SK-N-DZ (cell line): ENCODE measurements around the gene RNF150.
A peak's percentile ranks its signal among the peaks of the same experiment; 100 is the strongest.

Experiments
- DNase-seq: peaks from one replicate; pipeline ENCODE4 v3.0.0-alpha.2; 2015; ENCODE audit warnings: low spot score

Gene RNF150

DNA sequence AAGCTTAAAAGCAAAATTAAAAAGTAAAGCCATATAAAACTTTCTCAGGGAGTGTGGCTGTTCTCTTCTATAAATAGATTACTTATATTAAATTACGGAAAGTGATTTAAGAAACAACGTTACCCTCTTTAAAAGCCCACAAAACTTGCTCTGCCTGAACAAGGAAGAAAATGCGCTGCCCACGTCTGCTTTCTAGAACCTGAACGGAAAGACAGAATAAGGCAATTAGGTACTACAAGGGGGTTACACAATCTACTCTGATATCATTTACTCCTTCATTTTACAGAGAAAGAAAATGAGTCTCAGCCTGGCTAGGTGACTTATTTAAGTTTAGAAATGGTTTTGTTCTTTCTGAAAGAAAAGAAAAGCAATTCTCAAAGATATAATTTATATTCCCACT, 147.2 kb downstream of the RNF150 start:
- DNase-seq: peak; percentile 11

GRCh38 chr4:140982613-140983340, 150.5 kb downstream of the RNF150 start:
- DNase-seq: no peak

DNA sequence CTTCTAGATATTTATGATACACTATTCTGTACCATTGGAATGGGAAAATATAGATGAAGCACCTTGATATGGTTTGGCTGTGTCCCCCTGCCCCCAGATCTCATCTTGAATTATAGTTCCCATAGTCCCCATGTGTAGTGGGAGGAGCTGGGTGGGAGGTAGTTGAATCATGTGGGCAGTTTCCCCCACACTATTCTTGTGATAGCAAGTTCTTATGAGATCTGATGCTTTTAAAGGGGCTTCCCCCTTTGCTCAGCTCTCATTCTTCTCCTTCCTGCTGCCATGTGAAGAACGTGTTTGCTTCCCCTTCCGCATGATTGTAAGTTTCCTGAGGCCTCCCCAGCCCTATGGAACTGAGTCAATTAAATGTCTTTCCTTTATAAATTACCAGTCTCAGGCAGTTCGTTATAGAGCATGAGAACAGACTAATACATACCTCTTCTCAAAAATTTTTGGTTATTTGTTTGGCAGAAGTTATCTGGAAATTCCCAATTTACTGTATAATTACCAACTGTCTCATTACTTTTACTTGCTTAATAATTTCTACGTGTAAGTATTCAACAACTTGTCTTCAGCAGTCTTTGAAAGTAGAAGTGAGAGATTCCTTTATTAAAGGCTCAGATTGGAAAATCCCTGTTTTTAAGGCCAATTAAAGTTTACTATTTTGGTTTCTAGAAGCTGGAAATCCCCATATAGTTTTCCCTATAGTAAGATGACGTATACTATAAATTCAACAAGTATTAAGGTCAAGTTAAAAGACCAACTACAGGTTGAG, 152.7 kb downstream of the RNF150 start:
- DNase-seq: no peak

DNA sequence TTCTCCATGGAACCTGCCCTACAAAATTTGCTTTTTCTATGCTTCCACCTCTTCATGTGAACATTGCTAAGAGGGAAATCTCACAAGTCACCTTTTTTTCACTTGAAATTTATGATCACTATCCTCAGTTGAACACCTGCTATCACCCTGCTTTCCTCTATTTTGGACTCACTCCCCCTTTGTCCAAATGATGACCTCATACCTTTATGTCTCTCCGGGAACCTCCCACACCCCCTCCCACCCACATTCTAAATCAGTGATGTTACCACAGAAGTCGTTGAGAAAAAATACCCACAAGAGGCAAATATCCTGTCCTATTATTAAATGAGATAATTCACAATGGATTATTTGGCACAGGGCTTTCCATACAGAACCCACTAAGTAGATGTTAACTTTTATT, 156.5 kb downstream of the RNF150 start:
- DNase-seq: no peak

DNA sequence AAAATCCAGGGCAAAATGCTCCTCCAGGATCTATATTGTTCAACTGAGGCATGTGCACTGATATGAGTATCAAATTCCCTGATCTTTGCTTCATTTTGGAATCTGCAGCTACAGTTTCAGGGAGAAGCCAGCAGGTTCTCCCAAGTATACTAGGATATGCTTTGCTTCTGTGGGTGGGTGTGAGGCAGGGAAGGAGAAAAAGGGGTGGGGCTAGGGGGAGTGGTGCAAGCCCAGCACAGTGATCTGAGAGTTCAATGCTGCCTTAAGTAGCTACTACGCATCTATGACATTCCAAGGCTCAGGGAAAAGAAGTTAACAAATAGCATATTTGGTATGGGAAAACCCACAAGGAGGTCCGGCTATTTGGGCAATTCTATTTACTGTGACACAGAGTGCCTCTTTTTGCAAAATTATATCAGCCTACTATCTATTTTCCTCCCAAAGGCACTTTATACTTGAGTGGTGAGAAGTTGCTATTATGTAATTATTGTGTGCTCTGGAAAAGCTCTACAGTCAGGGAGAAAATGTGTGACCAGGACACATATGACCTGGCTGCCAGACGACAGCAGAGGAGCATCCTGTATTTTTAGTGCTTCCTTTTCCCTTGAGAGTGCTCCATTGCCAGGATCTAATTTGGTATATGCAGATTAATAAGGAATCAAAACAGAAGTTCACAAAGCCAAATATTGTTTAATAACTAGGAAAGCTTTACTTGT, 162.0 kb downstream of the RNF150 start:
- peak; percentile 57 for DNase-seq

DNA sequence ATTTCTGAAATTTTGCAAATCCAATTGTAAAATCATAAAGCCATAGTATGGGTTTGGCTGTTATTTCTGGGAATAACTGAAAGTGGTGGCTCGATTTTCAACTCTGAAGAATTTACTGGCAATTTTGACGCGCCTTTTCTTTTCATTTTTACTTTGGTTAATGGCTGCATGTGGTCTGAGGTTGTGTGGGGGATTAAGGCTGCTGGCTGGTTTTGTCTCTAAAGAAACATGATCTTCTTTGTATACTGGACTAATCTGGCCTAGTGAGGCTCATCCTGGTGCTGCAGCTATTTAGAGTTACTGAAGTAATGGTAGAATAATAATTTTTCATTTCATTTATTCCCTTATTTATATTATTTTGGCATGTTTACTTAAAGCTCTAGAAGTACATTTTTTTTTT, 164.0 kb downstream of the RNF150 start:
- DNase-seq: no peak

DNA sequence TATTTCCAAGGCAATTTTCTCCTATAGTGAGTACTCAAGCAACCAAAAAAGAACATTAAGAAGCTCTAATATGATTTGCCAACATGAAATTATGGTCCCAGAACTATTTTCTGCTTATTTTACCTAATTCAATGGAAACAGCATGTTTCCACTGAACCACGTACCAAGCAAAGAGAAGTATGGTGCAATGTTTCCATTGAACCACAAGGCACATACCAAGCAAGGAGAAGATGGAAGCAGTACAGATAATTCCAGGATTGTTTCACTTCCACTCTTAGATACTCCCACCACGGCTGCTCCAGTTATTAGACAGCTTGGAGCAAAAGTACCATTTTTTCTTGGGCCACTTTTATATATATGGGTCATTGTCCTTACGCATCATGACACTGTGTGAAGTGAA, 164.9 kb downstream of the RNF150 start:
- no peak for DNase-seq

- no peak for DNase-seq
These were observed 169.4 kb downstream of the RNF150 start for GRCh38 chr4:140963883-140964282.

DNA sequence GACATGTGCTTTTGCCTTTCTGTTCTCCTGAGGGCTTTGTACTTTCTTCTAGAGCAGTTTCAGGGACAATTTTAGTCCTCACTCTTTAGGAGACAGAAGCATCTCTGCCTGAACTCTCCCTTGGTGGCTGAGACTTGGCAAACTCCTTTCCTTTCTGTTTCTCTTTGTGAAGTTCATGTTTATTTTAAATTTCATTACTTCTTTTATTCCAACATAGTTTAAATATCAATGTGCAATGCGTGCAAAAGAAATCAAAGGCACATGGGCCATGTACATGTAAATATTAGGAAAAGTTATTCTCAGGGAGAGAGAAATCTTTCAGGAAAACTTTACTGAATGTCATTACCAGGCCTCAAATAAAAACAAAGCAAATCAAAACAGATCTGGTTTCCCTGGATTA, 177.6 kb downstream of the RNF150 start:
- DNase-seq: no peak

- no peak for DNase-seq
These were observed 180.6 kb downstream of the RNF150 start for GRCh38 chr4:140952717-140953116.

DNA sequence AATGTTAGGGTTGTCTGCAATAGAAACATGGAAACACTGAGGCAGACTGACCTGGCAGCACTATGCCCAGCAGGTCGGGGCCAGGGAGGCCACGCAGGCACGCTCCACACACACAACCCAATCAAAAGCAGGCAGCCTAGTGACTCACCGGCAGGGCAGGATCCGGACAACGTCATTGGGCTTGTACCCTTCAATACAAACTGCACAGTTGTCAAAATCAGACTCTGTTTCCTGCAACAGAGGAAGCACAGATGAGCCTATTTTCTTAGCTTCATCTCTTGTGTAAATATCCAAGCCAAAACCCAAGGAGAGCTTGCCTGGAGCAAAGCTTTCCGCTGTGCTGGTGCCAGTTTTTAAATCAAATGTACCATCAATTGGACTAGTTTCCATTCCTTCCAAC, 185.8 kb downstream of the RNF150 start:
- no peak for DNase-seq

- no peak for DNase-seq
These were observed 188.2 kb downstream of the RNF150 start for GRCh38 chr4:140945106-140945505.

DNA sequence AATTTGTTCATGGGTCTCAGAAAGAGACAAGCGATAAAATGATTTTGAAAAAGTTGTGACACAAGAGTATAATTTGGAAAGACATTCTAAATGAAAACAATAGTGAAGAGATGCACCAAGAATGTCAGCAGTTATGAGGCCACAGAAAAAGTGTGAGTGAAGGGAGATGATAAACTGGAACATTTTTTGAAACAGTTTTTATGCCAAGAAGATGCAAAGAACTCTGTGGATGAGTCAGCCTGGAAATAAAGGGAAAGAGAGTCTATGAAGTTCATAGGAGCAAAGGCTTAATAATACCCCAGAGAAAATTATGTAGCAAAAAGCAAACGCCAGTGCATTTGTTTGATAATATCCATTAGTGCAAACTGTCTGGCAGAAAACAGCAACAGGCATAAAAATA, 188.7 kb downstream of the RNF150 start:
- DNase-seq: no peak

- no peak for DNase-seq
These were observed 189.1 kb downstream of the RNF150 start for GRCh38 chr4:140944199-140944515.

DNA sequence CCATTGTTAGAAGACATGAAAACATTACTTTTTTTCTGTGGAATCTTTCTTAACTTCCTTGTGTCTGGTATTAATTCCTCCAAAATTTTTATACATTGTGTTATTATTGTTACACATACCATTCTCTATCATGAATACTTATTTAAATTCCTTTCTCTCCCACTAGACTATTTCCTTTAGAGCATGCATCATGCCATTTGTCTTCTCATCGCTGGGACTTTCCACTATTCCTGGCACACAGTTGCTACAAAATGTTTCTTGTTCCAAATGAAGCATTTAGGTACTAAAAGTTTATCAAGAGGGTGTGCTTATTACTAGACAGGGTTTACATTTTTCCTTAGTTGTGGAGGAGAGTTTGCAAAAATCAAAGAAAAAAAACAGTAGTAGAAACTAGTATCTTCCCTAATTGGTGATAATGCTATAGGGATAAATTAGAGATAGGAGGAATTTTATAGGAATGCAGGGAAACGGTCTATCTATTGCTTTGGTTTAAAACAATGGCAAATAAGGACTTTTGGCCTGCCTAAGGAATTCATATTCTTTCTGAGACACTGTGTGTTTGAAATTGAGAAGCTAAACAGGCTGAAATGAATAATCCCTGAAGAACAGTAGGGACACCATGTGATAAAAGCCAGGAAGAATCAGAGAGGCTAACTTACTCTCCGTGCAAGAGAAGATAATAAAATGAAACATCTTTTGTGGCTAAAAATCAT, 189.6 kb downstream of the RNF150 start:
- no peak for DNase-seq

- DNase-seq: no peak
These were observed 192.7 kb downstream of the RNF150 start for GRCh38 chr4:140940589-140940988.

GRCh38 chr4:140937866-140938265, 195.4 kb downstream of the RNF150 start:
- DNase-seq: peak; percentile 10

DNA sequence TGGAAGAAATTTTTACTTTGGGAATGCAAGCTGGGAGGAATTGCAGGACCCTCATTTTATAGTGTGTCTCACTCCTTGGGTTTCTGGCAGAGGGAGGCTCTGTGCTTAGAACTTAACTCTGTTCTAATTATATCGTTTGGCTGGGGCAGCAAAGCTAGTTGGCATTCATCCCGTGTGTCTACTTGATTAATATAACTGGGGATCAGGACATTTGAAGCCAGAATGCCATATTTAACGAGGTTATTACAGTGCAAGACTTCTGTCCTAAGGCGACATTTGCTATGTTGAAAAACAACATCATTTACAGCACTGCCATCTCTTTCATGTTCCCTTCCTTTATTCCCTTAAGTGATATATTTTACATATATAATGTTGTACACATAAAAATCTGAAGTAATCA, 198.0 kb downstream of the RNF150 start:
- DNase-seq: no peak

DNA sequence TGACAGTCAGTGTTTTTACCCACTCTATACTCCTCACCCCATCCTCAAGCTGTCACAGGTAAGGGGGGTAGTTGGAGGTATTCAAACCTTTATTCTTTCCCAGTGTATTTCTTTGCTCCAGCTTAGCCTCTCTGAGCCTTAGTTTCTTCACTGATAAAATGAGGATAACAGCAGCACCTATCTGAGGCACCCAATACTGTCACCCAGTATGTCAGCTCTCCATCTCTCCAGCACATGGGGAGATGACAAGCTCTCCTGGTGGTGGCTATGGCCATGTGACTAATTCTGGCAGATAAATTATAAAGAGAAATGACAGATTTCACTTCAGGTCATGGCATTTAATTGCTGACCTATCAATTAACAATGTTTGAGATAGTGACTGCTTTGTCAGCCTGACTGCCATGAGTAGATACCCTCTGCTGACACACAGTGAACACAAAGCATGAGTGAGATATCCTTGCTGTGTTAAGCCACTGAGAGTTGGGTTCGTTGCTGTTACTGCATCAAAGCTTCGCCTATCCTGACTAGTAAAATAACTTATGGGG, 200.7 kb downstream of the RNF150 start:
- DNase-seq: no peak

GRCh38 chr4:140931911-140932310, 201.4 kb downstream of the RNF150 start:
- DNase-seq: no peak

DNA sequence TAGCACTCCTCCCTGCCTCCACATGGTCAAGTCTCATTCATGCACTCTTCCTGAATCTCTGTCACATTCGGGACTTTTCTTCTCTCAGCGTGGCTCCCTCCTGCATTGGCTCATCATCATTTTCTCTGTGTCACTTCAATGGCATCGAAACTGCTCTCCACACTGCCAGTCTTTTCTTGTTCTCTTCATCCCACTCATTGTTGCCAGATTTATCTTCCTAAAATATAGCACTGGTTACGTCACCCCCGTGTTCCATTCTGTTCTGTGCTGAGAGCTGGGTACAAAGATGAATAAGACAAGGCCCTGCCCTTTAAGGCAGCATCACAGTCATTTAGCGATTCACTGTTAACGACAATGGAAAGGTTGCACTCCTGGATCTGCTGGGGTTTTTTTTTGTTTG, 202.7 kb downstream of the RNF150 start:
- no peak for DNase-seq

DNA sequence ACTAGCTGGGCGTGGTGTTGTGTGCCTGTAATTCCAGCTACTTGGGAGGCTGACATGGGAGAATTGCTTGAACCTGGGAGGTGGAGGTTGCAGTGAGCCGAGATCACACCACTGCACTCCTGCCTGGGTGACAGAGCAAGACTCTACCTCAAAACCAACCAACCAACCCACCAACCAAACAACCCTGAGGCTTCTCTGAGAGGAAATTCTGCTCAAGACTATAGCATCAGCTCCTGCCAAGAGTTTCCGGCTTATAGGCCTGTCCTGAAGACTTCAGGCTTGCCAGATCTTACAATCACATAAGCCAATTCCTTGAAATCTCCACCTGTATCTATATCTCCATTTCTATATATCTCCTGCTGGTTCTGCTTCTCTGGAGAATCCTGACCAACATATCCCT, 203.3 kb downstream of the RNF150 start:
- DNase-seq: no peak
